Pancreas (tissue), 10 donors: Measurements from ENCODE around the gene CLRN1. TPM values are rescaled to one million over a fixed set of nuclear protein-coding genes. Genes with fewer than 3 reads are reported as not detected.

ENCODE experiments used
- ATAC-seq, 4 donors: fragments of 200-7000 bp; cut with Tn5 transposase; one replicate each; pipeline versions ENCODE4 v1.8.0 to v1.9.1; 2020; ENCODE audit warnings: mild to moderate bottlenecking in 4 of 4, moderate library complexity in 4 of 4
- DNase-seq, 6 donors: peaks; one replicate each; pipeline ENCODE4 v3.0.0-alpha.2; 2020
- FAIRE-seq: peaks from 2 replicates; lab custom pipeline; 2012; peaks lifted over from hg19 to GRCh38; lab: Jason Lieb, UNC
- H3K27ac ChIP-seq, 4 donors: fragments of 200-600 bp; sonication (generic); 1 replicate in 3 of 4; 2 replicates in 1 of 4; pipeline versions ENCODE4 v1.5.0 to v1.8.0; 2020
- H3K27me3 ChIP-seq, 4 donors: fragments of 200-600 bp; one replicate each; pipeline ENCODE4 v1.8.0; 2021
- H3K36me3 ChIP-seq, 3 donors: fragments of 200-600 bp; sonication (generic) in 1 of 3; one replicate each; pipeline versions ENCODE4 v1.5.0 to v1.8.0; 2020 to 2021
- H3K4me1 ChIP-seq, 3 donors: fragments of 200-600 bp; one replicate each; pipeline ENCODE4 v1.8.0; 2021
- H3K4me3 ChIP-seq, 4 donors: fragments of 200-600 bp; sonication (generic) in 2 of 4; one replicate each; pipeline versions ENCODE4 v1.5.0 to v1.8.0; 2020 to 2021
- H3K9me3 ChIP-seq, 4 donors: fragments of 200-600 bp; one replicate each; pipeline ENCODE4 v1.8.0; 2021
- WGBS, 2 donors: extraction: QIAGEN DNeasy Blood & Tissue Kit; methylation state at CpG; one replicate each; pipeline ENCODE4 v1.1.7; 2013; 5-methylcytosine and 5-hydroxymethylcytosine counted together
- intact Hi-C, 3 donors: fragments of 100-400 bp; cut with DNase I; formaldehyde crosslinking; loops; one replicate each; pipeline versions ENCODE4 v1.11.1 to v1.14.2; 2022
- polyA plus RNA-seq, 2 donors: library from polyadenylated mRNA; stranded (reverse); fragments of 200-250 nt; gene quantifications; one replicate each; pipeline ENCODE4 v1.2.3, GENCODE V29; 2013
- total RNA-seq, 6 donors: library from RNA; stranded (reverse); fragmentation: NEBNext Ultra II Directional in 4 of 6; extraction: Animal tissue kit (Norgen Biotek cat#: 25700) in 4 of 6; gene quantifications; one replicate each; pipeline versions ENCODE4 v1.2.1 to v1.2.4, GENCODE V29; 2021 to 2023
- TF ChIP-seq, protein P1 (sequence below), 4 donors: fragments of 200-600 bp; sonication (generic) in 3 of 4; IDR thresholded peaks; one replicate each; pipeline versions ENCODE4 v1.5.0 to v1.8.0; 2021; ENCODE audit warnings: antibody characterized with exemption in 4 of 4
- donor health status: healthy with polysubstance abuse.
- donor health status: DM: no; HTN: no; CAD: no; lungs with moderate emphysema.
- donor health status: DM: no; HTN: no; CAD: no.
- donor health status: control.
- donor health status: control.
- donor health status: Bipolar disorder and iron deficiency.
- donor health status: DM: yes; HTN: yes; CAD: no.
- donor health status: DM: no; HTN: no; CAD: no.
- donor health status: DM: no; HTN: no; CAD: no.
- donor health status: DM: yes; HTN: yes; CAD: no.

Gene CLRN1, protein sequence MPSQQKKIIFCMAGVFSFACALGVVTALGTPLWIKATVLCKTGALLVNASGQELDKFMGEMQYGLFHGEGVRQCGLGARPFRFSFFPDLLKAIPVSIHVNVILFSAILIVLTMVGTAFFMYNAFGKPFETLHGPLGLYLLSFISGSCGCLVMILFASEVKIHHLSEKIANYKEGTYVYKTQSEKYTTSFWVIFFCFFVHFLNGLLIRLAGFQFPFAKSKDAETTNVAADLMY
- total RNA-seq (not detected), polyA plus RNA-seq (not detected)

GRCh38 chr3:150972366-150973071, at the start of gene CLRN1:
TSS of gene CLRN1 (minus strand) at chr3:150972727. CDS start at chr3:150972708, 19 bp downstream.
- no peak for FAIRE-seq
- no peak for DNase-seq
- no peaks in the 10 kb centered on the region for H3K27me3 ChIP-seq
- ATAC-seq, result no peak
- WGBS, 2 donors, result 51 to 52% methylated on average over 18 of the region's 18 CpGs
- TF ChIP-seq, protein P1, sequence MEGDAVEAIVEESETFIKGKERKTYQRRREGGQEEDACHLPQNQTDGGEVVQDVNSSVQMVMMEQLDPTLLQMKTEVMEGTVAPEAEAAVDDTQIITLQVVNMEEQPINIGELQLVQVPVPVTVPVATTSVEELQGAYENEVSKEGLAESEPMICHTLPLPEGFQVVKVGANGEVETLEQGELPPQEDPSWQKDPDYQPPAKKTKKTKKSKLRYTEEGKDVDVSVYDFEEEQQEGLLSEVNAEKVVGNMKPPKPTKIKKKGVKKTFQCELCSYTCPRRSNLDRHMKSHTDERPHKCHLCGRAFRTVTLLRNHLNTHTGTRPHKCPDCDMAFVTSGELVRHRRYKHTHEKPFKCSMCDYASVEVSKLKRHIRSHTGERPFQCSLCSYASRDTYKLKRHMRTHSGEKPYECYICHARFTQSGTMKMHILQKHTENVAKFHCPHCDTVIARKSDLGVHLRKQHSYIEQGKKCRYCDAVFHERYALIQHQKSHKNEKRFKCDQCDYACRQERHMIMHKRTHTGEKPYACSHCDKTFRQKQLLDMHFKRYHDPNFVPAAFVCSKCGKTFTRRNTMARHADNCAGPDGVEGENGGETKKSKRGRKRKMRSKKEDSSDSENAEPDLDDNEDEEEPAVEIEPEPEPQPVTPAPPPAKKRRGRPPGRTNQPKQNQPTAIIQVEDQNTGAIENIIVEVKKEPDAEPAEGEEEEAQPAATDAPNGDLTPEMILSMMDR (IDR thresholded peaks at IDR 0.05), result no peak
- no peak within 1 kb of the TSS for H3K27ac ChIP-seq
- H3K36me3 ChIP-seq, result no peaks in the 10 kb centered on the region
- intact Hi-C loops, result no loop called here
- no peak within 1 kb of the TSS for H3K4me3 ChIP-seq
- no peaks in the 10 kb centered on the region for H3K9me3 ChIP-seq
- no peaks in the 10 kb centered on the region for H3K4me1 ChIP-seq

- ATAC-seq (no peak), DNase-seq (no peak), FAIRE-seq (no peak)
- TF ChIP-seq, protein P1 (IDR thresholded peaks at IDR 0.05), result no peak
- Histone ChIP-seq H3K27me3 (no peaks in the 10 kb centered on the region), H3K36me3 (no peaks in the 10 kb centered on the region), H3K9me3 (no peaks in the 10 kb centered on the region), H3K4me3 (no peak overlapping the region), H3K4me1 (no peaks in the 10 kb centered on the region), H3K27ac (no peak overlapping the region)
- intact Hi-C loops, result no loop called here
- 74 to 77% methylated on average over 2 of the region's 2 CpGs for WGBS, 2 donors
These were observed 43.9 kb upstream of the CLRN1 start for GRCh38 chr3:151016478-151016795.

- DNase-seq (no peak), ATAC-seq (no peak), FAIRE-seq (no peak)
- TF ChIP-seq, protein P1 (IDR thresholded peaks at IDR 0.05), result no peak
- no peak overlapping the region for H3K4me3 ChIP-seq
- H3K9me3 ChIP-seq, result no peaks in the 10 kb centered on the region
- H3K4me1 ChIP-seq, result no peaks in the 10 kb centered on the region
- 63 to 65% methylated on average over 3 of the region's 3 CpGs for WGBS, 2 donors
- no peaks in the 10 kb centered on the region for H3K36me3 ChIP-seq
- H3K27me3 ChIP-seq, result no peaks in the 10 kb centered on the region
- intact Hi-C loops, result no loop called here
- H3K27ac ChIP-seq, result no peak overlapping the region
These were observed 43.4 kb upstream of the CLRN1 start for GRCh38 chr3:151015767-151016477.

GRCh38 chr3:151015181-151015580, 42.7 kb upstream of the CLRN1 start:
- H3K4me1 ChIP-seq, result no peaks in the 10 kb centered on the region
- intact Hi-C loops, result no loop called here
- DNase-seq, result no peak
- no peak overlapping the region for H3K4me3 ChIP-seq
- ATAC-seq, result no peak
- TF ChIP-seq, protein P1 (IDR thresholded peaks at IDR 0.05), result no peak
- 73 to 74% methylated on average over 5 of the region's 5 CpGs for WGBS, 2 donors
- H3K27ac ChIP-seq, result no peak overlapping the region
- H3K27me3 ChIP-seq, result no peaks in the 10 kb centered on the region
- no peak for FAIRE-seq
- no peaks in the 10 kb centered on the region for H3K36me3 ChIP-seq
- H3K9me3 ChIP-seq, result no peaks in the 10 kb centered on the region
